NT2/D1 (cell line): ENCODE results near the gene RFLNA.

Experiments
- SUZ12 ChIP-seq: IDR thresholded peaks from 2 replicates; pipeline ENCODE4 v1.6.1; 2011; ENCODE audit not compliant: insufficient read length, insufficient read depth; ENCODE audit errors: extremely low read depth
- YY1 ChIP-seq: IDR thresholded peaks from 2 replicates; pipeline ENCODE4 v1.6.1; 2011; ENCODE audit not compliant: insufficient read length, insufficient read depth
- ZNF274 ChIP-seq: IDR thresholded peaks from 2 replicates; pipeline ENCODE4 v1.6.1; 2011; ENCODE audit warnings: mild to moderate bottlenecking, low read depth, low read length

DNA sequence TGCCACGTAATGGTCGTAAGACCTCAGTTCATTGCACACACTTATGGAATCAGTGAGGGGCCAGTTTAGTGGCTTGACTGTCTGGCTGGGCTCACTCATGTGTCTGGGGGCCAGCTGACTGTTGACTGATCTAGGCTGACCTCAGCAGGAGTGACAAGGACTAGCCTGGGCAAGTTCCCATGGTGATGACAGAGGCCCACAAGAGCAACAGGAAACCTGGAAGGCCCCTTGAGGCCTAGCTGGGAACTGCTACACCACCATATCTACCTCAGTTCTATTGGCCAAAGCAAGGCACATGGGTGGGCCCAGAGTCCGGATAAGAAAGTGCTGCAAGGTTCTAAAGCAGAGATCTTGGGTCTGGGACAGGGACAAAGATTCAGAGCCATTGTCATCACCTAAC is 21.3 kb upstream of the RFLNA start:
- no peak for TF ChIP-seq ZNF274
- no peak for TF ChIP-seq SUZ12
- no peak for TF ChIP-seq YY1
